K562 (cell line): ENCODE results near the gene SLC43A2. TPM values are rescaled to one million over a fixed set of nuclear protein-coding genes. Genes with fewer than 3 reads are reported as not detected.
A peak's percentile ranks its signal among the peaks of the same experiment; 100 is the strongest.

ENCODE experiments used
- ATF2 ChIP-seq: sonication (generic); formaldehyde crosslinking; IDR thresholded peaks from 2 replicates; pipeline ENCODE4 v1.8.1; 2022; ENCODE audit warnings: missing genetic modification reagents
- ATF4 ChIP-seq: fragments of 450-650 bp; formaldehyde crosslinking; IDR thresholded peaks from 2 replicates; pipeline ENCODE4 v1.4.0; 2022; ENCODE audit warnings: mild to moderate bottlenecking, moderate library complexity
- E2F5 ChIP-seq: sonication (generic); formaldehyde crosslinking; IDR thresholded peaks from 2 replicates; pipeline ENCODE4 v1.8.0; 2022; ENCODE audit warnings: mild to moderate bottlenecking, missing genetic modification reagents
- EP300 ChIP-seq: IDR thresholded peaks from 2 replicates; pipeline ENCODE4 v1.6.1; 2012; ENCODE audit warnings: low read length, improper control_type of control experiment
- EWSR1 ChIP-seq: fragments of 450-650 bp; IDR thresholded peaks from 2 replicates; pipeline ENCODE4 v1.6.1; 2018; ENCODE audit warnings: borderline replicate concordance, mild to moderate bottlenecking, low read depth, moderate library complexity; ENCODE audit not compliant: partially characterized antibody
- FOXP1 ChIP-seq: sonication (generic); formaldehyde crosslinking; IDR thresholded peaks from 2 replicates; pipeline ENCODE4 v1.8.0; 2022; ENCODE audit warnings: mild to moderate bottlenecking, missing genetic modification reagents
- LEF1 ChIP-seq: fragments of 450-650 bp; IDR thresholded peaks from 2 replicates; pipeline ENCODE4 v1.6.1; 2016; ENCODE audit warnings: mild to moderate bottlenecking
- MBD1 ChIP-seq: fragments of 250-450 bp; sonication (Bioruptor Pico); IDR thresholded peaks from 2 replicates; pipeline ENCODE4 v1.8.0; 2022; ENCODE audit warnings: inconsistent platforms
- MTA1 ChIP-seq: fragments of 450-650 bp; IDR thresholded peaks from 2 replicates; pipeline ENCODE4 v1.6.1; 2017; ENCODE audit warnings: borderline replicate concordance
- MXD1 ChIP-seq: fragments of 250-450 bp; sonication (Bioruptor Pico); IDR thresholded peaks from 2 replicates; pipeline ENCODE4 v1.8.0; 2021; ENCODE audit warnings: borderline replicate concordance, mild to moderate bottlenecking, moderate library complexity; ENCODE audit not compliant: poor library complexity, severe bottlenecking
- NRF1 ChIP-seq, 2 experiments: fragments of 450-650 bp; IDR thresholded peaks in 1 of 2; conservative IDR thresholded peaks in 1 of 2; 2 replicates each; pipeline ENCODE4 v1.6.1; 2014; ENCODE audit warnings: mild to moderate bottlenecking in 2 of 2
- PATZ1 ChIP-seq: fragments of 250-450 bp; sonication (Bioruptor Pico); IDR thresholded peaks from 2 replicates; pipeline ENCODE4 v1.5.0; 2020; ENCODE audit warnings: mild to moderate bottlenecking, borderline replicate concordance
- POLR2AphosphoS2 ChIP-seq: IDR thresholded peaks from 2 replicates; pipeline ENCODE4 v1.6.1; 2012; ENCODE audit warnings: low read length, improper control_type of control experiment
- POLR2AphosphoS5 ChIP-seq: IDR thresholded peaks from 2 replicates; pipeline ENCODE4 v1.6.1; 2011; ENCODE audit warnings: mild to moderate bottlenecking, low read depth, low read length, moderate library complexity; ENCODE audit not compliant: control insufficient read depth, insufficient read depth
- RBM39 ChIP-seq: fragments of 200-400 bp; formaldehyde crosslinking; optimal IDR thresholded peaks from 2 replicates; pipeline ENCODE3; 2018; ENCODE audit warnings: low read depth, low read length
- STAT5A ChIP-seq: IDR thresholded peaks from 2 replicates; pipeline ENCODE4 v1.6.1; 2012; ENCODE audit warnings: low read length, inconsistent platforms, borderline replicate concordance
- TGIF2 ChIP-seq: sonication (generic); formaldehyde crosslinking; IDR thresholded peaks from 2 replicates; pipeline ENCODE4 v1.8.1; 2022; ENCODE audit warnings: mild to moderate bottlenecking, missing genetic modification reagents, moderate library complexity
- YBX1 ChIP-seq: fragments of 450-650 bp; IDR thresholded peaks from 2 replicates; pipeline ENCODE4 v1.7.1; 2016; ENCODE audit warnings: mild to moderate bottlenecking
- ZNF133 ChIP-seq: fragments of 250-450 bp; sonication (Bioruptor Pico); IDR thresholded peaks from 2 replicates; pipeline ENCODE4 v1.4.0; 2020; ENCODE audit warnings: mild to moderate bottlenecking
- ZNF830 ChIP-seq: fragments of 250-450 bp; sonication (Bioruptor Pico); IDR thresholded peaks from 2 replicates; pipeline ENCODE4 v1.5.0; 2021; ENCODE audit warnings: mild to moderate bottlenecking
- polyA plus RNA-seq, 8 experiments: library from polyadenylated mRNA; depleted of rRNA in 4 of 8; stranded (reverse) in 5 of 8; unstranded in 3 of 8; fragments of >200 nt; fragmentation: Nextera tagmentation in 2 of 8; fragmentation: Illumina TruSeq in 1 of 8; extraction: Ambion mirVana in 2 of 8; extraction: Trizol in 1 of 8; gene quantifications; 2 replicates each; pipeline versions ENCODE4 v1.2.1 to v1.2.3, GENCODE V29; 2011 to 2014; ENCODE audit warnings: inconsistent platforms in 1 of 8, missing spikeins in 1 of 8
- total RNA-seq, 7 experiments: library from RNA; depleted of rRNA in 6 of 7; stranded (reverse); fragments of >200 nt in 6 of 7; fragmentation: Illumina TruSeq in 2 of 7; extraction: Trizol in 2 of 7; gene quantifications; 2 replicates each; pipeline versions ENCODE4 v1.2.1 to v1.2.3, GENCODE V29; 2011 to 2021; ENCODE audit warnings: low replicate concordance in 1 of 7

Gene SLC43A2
- total and polyA plus RNA-seq, 9 of the 15 experiments (the other 6 are each of a cell fraction or from before 2014, with no cell fraction given): 0.03 to 10.2 (median 3.6) TPM

GRCh38 chr17:1627982-1628855 lies at the start of gene SLC43A2 (continued):
- TF ChIP-seq EWSR1: no peak
- no peak for TF ChIP-seq ATF4 (CRISPR knock-in tag)
- TF ChIP-seq EP300: no peak
- no peak for TF ChIP-seq STAT5A
- TF ChIP-seq ZNF133 (CRISPR knock-in tag): no peak
- no peak for TF ChIP-seq MBD1
- TF ChIP-seq NRF1 (conservative IDR thresholded peaks at IDR 0.05 in 1 of 2, IDR thresholded peaks at IDR 0.05 in 1 of 2): peak; percentile 70 to 76
- no peak for TF ChIP-seq PATZ1 (CRISPR knock-in tag)
- TF ChIP-seq POLR2AphosphoS5: no peak
- no peak for TF ChIP-seq MTA1
- TF ChIP-seq TGIF2 (CRISPR knock-in tag): no peak
- no peak for TF ChIP-seq POLR2AphosphoS2
- no peak for TF ChIP-seq RBM39
- TF ChIP-seq LEF1: 0 out of 2 replicates have a peak, but pooled peaks have one; percentile 51
- no peak for TF ChIP-seq ATF2 (CRISPR knock-in tag)
- TF ChIP-seq YBX1: no peak
- no peak for TF ChIP-seq ZNF830
- no peak for TF ChIP-seq MXD1 (CRISPR knock-in tag)
- TF ChIP-seq FOXP1 (CRISPR knock-in tag): no peak
- no peak for TF ChIP-seq E2F5 (CRISPR knock-in tag)
